Effector memory CD4-positive, alpha-beta T cell (primary cell): ENCODE data around the gene DERA.

Source experiments
- DNase-seq, 3 donors: peaks; one replicate each; pipeline ENCODE4 v3.0.0-alpha.2; 2020
- H3K27ac ChIP-seq: 2 replicates; pipeline ENCODE4 v1.7.0; 2013; ENCODE audit warnings: mild to moderate bottlenecking, low read length, moderate library complexity; ENCODE audit not compliant: insufficient read depth, poor library complexity, severe bottlenecking
- H3K27me3 ChIP-seq: replicated peaks from 2 replicates; pipeline ENCODE4 v1.7.0; 2013; ENCODE audit warnings: mild to moderate bottlenecking, low read length; ENCODE audit not compliant: insufficient read depth, control insufficient read depth, poor library complexity, severe bottlenecking
- H3K36me3 ChIP-seq: 2 replicates; pipeline ENCODE4 v1.7.0; 2013; ENCODE audit warnings: mild to moderate bottlenecking, low read length, moderate library complexity; ENCODE audit not compliant: control insufficient read depth, insufficient read depth
- H3K4me1 ChIP-seq: 2 replicates; pipeline ENCODE4 v1.7.0; 2013; ENCODE audit warnings: low read length, mild to moderate bottlenecking; ENCODE audit not compliant: control insufficient read depth, insufficient read depth, poor library complexity, severe bottlenecking
- H3K4me3 ChIP-seq: 2 replicates; pipeline ENCODE4 v1.7.0; 2013; ENCODE audit warnings: low read length, low read depth, mild to moderate bottlenecking; ENCODE audit not compliant: insufficient read depth, poor library complexity, severe bottlenecking
- H3K9me3 ChIP-seq: 2 replicates; pipeline ENCODE4 v1.7.0; 2013; ENCODE audit warnings: mild to moderate bottlenecking, low read length, moderate library complexity; ENCODE audit not compliant: control insufficient read depth

Gene DERA

GRCh38 chr12:16076557-16076956 is 165.4 kb downstream of the DERA start:
- no peaks in the 10 kb centered on the region for H3K36me3 ChIP-seq
- no peak overlapping the region for H3K4me3 ChIP-seq
- no peak for DNase-seq
- no peaks in the 10 kb centered on the region for H3K27me3 ChIP-seq
- no peaks in the 10 kb centered on the region for H3K4me1 ChIP-seq
- H3K9me3 ChIP-seq, result no peaks in the 10 kb centered on the region
- H3K27ac ChIP-seq, result no peak overlapping the region

- H3K27me3 ChIP-seq, result no peaks in the 10 kb centered on the region
- H3K4me1 ChIP-seq, result no peaks in the 10 kb centered on the region
- H3K9me3 ChIP-seq, result no peaks in the 10 kb centered on the region
- H3K36me3 ChIP-seq, result no peaks in the 10 kb centered on the region
- no peak overlapping the region for H3K27ac ChIP-seq
- H3K4me3 ChIP-seq, result no peak overlapping the region
- no peak for DNase-seq
Observed at GRCh38 chr12:16076970-16077522, 165.9 kb downstream of the DERA start.

GRCh38 chr12:16086462-16086861 is 175.3 kb downstream of the DERA start:
- Histone ChIP-seq H3K27ac (no peak overlapping the region), H3K9me3 (no peaks in the 10 kb centered on the region), H3K36me3 (no peaks in the 10 kb centered on the region), H3K27me3 (no peaks in the 10 kb centered on the region), H3K4me3 (no peak overlapping the region), H3K4me1 (no peaks in the 10 kb centered on the region)
- DNase-seq, result no peak

- Histone ChIP-seq H3K36me3 (no peaks in the 10 kb centered on the region), H3K27ac (no peak overlapping the region)
Observed at GRCh38 chr12:16086942-16087341, 175.8 kb downstream of the DERA start.

More at GRCh38 chr12:16086942-16087341, 175.8 kb downstream of the DERA start:
- H3K4me3 ChIP-seq, result no peak overlapping the region
- no peaks in the 10 kb centered on the region for H3K4me1 ChIP-seq
- no peaks in the 10 kb centered on the region for H3K27me3 ChIP-seq
- no peak for DNase-seq
- no peaks in the 10 kb centered on the region for H3K9me3 ChIP-seq
